ENCODE measurements around the gene SRGAP1.

Gene SRGAP1

DNA sequence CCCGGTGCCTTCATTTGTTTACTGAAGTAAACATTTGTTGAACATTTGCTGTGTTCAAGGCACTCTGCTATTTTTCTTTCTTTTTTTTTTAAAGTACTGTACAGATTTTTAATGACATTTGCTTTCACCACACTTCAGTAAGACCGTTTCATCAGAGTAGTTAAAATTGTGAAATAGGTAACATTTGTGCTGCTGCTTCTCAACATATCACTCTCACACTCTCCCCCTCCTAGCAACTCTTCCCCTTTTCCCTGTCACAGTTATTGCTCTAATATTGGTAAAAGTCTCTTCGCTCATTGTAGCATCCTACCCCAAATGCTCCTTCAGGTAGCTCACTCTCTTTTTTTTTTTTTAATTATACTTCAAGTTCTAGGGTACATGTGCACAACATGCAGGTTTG, 49.6 kb downstream of the SRGAP1 start:
- H3K27ac ChIP-seq: no peak overlapping the region
- TF ChIP-seq, protein P1, sequence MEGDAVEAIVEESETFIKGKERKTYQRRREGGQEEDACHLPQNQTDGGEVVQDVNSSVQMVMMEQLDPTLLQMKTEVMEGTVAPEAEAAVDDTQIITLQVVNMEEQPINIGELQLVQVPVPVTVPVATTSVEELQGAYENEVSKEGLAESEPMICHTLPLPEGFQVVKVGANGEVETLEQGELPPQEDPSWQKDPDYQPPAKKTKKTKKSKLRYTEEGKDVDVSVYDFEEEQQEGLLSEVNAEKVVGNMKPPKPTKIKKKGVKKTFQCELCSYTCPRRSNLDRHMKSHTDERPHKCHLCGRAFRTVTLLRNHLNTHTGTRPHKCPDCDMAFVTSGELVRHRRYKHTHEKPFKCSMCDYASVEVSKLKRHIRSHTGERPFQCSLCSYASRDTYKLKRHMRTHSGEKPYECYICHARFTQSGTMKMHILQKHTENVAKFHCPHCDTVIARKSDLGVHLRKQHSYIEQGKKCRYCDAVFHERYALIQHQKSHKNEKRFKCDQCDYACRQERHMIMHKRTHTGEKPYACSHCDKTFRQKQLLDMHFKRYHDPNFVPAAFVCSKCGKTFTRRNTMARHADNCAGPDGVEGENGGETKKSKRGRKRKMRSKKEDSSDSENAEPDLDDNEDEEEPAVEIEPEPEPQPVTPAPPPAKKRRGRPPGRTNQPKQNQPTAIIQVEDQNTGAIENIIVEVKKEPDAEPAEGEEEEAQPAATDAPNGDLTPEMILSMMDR (conservative IDR thresholded peaks at IDR 0.05): no peak

DNA sequence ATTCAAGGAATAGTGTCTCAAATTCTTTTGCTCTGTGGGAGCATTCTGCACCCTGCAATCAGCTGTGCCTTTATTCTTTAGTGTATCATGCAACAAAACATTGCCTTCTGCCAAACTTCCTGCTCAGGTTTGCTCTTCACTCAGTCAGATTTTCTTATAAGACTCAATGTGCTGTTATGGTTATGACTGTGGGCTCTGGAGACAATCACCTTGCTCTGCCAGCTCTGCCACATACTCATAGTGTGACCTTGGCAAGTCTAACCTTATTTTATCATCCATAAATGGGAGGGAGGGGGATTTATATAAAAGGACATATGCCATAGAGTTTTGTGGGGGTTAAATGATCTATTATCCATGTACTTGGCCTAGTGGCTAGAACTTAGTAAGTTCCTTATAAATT, 51.3 kb downstream of the SRGAP1 start:
- no peak overlapping the region for H3K27ac ChIP-seq
- TF ChIP-seq, protein P1 (conservative IDR thresholded peaks at IDR 0.05): no peak

DNA sequence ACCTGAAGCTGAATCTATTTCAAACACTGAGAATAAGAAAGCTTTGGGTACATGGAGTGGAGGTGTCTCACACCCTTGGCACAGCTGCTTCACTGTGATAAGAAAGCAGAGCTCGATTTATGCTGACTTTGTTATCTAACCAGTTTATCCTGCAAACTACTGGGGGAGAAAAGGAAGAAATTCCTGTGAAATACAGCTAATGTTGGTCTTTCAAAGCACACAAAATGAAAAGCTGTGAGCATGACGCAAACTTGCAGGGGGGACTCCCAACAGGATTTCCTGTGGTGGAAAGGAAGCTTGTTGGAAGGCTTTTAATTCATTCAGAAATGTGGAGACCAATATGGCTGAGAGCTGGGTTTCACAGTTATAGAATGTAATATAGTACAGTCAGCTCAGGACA, 53.4 kb downstream of the SRGAP1 start:
- TF ChIP-seq, protein P1 (conservative IDR thresholded peaks at IDR 0.05): no peak
- H3K27ac ChIP-seq: no peak overlapping the region

DNA sequence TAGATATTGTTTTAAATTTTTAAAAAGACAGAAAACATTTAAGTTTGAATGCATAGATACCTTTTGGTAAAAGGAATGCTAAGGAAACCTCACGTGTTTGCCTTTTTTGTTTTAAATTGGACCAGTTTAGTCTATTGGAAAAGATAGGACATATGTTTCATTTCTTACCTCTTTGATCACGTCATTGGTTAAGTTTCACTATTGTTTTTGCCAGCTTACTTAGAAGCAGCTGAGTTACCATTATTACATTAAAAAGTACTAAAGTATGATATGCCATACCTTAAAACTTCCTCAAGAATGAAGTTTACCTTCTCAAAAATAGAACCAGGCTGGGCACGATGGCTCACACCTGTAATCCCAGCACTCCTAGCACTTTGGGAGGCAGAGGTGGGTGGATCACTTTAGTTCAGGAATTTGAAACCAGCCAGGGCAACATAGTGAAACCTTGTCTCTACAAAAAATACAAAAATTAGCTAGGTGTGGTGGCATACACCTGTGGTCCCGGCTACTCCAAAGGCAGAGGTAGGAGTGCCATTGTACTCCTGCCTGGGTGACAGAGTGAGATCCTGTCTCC, 54.4 kb downstream of the SRGAP1 start:
- no peak overlapping the region for H3K27ac ChIP-seq
- TF ChIP-seq, protein P1 (conservative IDR thresholded peaks at IDR 0.05): no peak

DNA sequence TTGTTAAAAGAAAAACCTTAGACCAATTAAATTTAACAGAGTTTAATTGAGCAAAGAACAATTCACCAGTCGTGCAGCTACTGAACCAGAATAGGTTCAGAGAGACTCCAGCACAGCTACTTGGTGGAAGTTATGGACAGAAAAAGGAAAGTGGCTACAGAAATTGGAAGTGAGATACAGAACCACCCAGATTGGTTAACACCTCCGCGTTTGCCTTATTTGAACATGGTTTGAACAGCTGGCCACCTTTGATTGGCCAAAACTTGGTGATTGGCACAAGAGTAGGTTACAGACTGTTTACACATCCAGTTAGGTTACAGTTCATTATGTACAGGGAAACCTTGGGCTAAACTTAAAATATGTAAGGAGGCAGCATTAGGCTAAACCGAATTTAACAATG, 54.9 kb downstream of the SRGAP1 start:
- TF ChIP-seq, protein P1 (conservative IDR thresholded peaks at IDR 0.05): no peak
- no peak overlapping the region for H3K27ac ChIP-seq

DNA sequence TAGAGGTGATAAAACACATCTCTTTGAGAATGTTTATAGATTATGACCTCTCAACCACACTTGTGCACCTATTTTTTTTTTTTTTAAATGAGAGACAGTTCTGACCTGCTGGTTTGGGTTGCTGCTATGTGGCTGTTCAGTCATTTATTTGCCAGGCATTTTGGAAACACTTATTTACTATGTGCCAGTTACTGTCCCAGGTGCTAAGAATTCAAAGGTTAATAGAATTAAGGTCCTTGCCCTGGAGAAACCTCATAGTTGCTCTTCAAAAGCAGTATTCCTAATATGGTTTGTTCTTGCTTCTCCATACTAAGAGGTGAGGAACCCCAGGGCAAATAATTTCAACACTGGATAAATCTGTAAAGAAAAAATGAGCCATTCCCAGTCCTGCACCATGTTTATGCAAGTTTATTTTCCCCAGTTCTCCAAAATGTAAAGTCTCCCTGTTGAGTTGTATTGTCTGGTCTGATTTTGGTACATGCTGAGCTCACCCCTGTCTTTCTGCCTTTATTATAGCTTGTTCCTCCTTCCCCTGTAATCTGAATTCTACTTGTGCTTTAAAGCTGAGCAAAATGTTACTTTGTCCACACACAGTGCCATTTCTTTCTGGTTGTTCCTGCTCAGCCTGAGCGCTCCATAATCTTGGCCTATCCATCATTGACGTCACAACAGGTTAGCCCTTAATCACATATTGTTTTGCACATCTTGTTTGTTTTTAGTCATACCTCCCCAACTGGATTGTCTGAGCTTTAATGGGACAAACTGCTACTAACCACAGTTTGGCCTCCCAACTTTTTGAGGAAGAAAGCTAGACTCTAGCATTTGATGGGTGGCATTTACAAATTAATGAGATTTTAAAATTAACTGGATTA, 56.7 kb downstream of the SRGAP1 start:
- TF ChIP-seq, protein P1 (conservative IDR thresholded peaks at IDR 0.05): no peak
- H3K27ac ChIP-seq: no peak overlapping the region

DNA sequence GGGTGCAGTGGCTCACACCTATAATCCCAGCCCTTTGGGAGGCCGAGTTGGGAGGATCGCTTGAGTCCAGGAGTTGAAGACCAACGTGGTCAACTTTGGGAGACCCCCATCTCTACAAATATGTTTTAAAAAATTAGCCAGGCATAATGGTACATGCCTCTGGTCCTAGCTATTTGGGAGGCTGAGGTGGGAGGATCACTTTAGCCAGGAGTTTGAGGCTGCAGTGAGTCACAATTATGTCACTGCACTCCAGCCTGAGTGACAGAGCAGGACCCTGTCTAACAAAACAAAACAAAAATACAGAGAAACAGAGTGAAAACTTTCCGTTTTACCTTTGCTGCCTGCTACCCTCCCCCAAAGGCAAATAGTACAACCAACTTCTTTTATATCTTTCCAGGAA, 60.2 kb downstream of the SRGAP1 start:
- no peak overlapping the region for H3K27ac ChIP-seq
- TF ChIP-seq, protein P1 (conservative IDR thresholded peaks at IDR 0.05): no peak

Measured in VCaP (cell line).